HG03039 (cell line): Measurements from ENCODE around the gene CPA1.

Source experiments
- ATAC-seq: cut with Tn5 transposase; IDR thresholded peaks from one replicate; pipeline ENCODE4 v1.9.1; 2021; ENCODE audit warnings: mild to moderate bottlenecking, moderate library complexity; ENCODE audit not compliant: unreplicated experiment

Gene CPA1

GRCh38 chr7:130379921-130380860, at the start of gene CPA1:
TSS of gene CPA1 (plus strand) at chr7:130380494. CDS start at chr7:130380521, 27 bp downstream.
- no peak for ATAC-seq

DNA sequence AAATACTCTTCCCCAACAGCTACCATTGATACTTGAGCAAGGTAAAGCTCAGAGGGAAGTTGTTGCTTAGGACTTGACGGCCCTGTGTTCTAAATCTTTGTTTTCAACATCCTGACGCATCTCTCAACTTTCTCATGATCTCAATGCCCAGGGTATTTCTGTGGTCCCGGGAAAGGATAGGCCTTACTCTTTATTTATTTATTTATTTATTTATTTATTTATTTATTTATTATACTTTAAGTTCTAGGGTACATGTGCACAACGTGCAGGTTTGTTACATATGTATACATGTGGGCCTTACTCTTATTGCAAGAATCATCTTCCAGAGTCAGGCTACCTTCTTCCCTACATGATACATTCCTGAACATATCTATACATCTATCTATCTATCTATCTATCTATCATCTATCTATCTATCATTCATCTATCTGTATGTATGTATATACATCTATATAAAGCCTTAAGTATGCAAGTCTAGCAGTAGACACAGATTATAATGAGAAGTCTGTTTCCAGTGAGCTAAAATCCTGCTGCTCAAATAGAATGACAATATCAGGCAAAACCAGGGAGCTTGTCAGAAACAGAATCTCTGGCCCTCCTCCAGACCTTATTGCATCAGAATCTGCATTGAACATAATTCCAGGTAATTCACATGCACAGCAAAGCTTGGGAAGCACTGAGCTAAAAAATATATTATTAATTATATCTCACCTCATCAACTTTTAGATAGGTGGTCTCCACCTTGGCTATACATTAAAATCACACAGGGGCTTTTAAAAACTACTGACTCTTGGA, 47.8 kb upstream of the CPA1 start:
- no peak for ATAC-seq

DNA sequence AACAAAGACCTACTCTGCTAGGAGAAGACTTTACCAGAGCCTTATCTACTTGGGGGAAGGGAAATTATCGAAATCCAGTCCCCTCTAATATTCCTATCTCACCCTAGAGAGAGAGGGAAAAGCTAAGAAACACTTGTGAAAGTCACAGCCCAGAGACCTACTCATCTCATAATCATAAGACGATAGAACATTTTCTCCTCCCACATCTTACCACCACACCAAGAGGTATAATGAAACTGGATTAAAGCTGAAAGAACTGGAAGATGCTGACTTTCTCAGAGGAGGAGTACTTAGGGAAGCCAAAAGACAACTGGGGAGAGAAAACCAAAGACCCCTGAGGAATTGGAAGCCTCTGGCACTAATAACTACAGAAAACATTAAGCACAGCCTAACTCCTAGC, 46.5 kb upstream of the CPA1 start:
- ATAC-seq, result no peak

GRCh38 chr7:130334274-130334673, 46.0 kb upstream of the CPA1 start:
- no peak for ATAC-seq

- ATAC-seq, result no peak
These were observed 42.8 kb upstream of the CPA1 start for GRCh38 chr7:130337410-130337971.

- no peak for ATAC-seq
These were observed 42.1 kb upstream of the CPA1 start for GRCh38 chr7:130338233-130338632.

DNA sequence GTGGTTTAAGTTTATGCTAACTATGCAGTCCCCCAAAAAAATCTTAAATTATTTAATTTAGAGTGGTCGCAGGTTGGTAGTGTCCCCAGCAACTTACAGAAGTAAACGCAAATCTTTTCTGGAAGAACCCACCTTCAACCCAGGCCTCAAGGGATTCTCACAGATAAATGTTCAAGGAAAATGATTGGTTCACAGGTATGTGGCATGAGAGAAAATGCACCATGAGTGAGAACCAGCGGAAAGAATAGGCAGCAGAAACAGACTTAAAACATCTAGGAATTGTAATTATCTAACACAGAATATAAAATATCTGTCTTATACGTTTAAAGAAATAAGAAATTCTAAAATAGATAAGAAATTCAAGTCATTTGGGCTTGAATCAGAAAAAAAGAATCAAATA, 38.4 kb upstream of the CPA1 start:
- no peak for ATAC-seq

GRCh38 chr7:130342701-130343380, 37.5 kb upstream of the CPA1 start:
- no peak for ATAC-seq

- ATAC-seq, result no peak
These were observed 35.9 kb upstream of the CPA1 start, which contains the start of gene CPA5 for GRCh38 chr7:130344271-130344866. TSS of gene CPA5 (plus strand) at chr7:130344816. CDS start at chr7:130346486, 1,670 bp downstream.

GRCh38 chr7:130345136-130345535, 35.2 kb upstream of the CPA1 start:
- no peak for ATAC-seq

DNA sequence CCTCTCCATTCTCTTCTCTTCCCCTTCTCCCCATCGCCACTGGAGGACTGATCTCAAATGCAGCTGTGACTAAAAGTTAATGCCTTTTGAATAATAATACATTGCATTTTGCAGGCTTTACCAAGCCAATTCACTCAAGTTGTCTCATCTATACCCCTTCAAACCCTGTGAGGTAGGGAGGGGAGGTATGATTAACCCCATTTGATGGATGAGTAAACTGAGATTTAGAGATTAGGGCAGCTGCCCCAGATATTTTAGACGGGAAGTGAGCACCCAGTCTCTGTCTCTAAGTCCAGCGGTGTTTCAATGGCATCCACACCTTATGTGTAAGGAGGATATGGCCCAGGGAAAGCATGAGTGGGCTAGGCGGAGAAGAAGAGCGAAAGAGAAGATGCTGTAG, 34.6 kb upstream of the CPA1 start:
- no peak for ATAC-seq

- ATAC-seq, result no peak
These were observed 34.0 kb upstream of the CPA1 start for GRCh38 chr7:130346177-130346905.

GRCh38 chr7:130346941-130347340, 33.4 kb upstream of the CPA1 start:
- ATAC-seq, result no peak

GRCh38 chr7:130349911-130350782, 30.1 kb upstream of the CPA1 start:
- ATAC-seq, result no peak

DNA sequence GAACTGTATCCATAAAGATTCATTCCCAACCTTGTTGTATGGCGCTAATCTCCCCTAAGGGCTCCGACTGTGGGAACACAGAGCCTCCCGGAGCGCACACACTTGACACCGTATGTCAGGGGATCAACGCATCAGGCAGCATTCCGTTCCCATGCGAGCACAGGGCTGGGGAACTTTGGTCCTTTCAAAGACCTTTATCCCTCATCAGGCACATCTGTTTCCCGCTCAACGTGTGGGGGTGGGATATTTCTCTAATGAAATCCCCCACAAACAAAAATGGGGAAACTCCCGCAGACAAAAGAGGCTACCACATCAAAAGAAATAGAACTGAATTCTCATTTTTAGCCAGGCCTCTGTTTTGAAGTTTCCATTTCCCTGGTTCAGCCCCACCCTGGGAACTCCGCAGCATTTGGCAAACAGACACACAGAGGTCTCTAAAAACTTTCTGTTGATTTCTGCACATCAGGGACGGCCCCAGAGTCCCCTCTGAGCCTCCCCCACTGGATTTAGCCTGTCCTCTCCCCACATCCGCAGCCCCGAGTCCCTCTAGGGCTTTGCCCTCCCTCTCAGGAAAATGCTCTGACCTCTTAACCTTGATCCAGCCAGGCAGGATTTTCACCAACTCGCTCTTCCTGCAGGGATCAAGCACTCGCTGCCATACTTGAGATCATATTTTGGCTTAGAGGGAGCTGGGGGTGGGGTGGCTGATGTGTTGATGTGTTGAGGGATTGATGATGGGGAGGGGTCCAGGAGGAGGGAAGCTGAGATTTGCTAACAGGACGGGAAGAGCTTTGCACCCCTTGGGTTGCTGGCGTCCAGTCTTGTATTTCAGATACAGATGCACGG, 29.1 kb upstream of the CPA1 start:
- ATAC-seq, result no peak

GRCh38 chr7:130351791-130352090, 28.6 kb upstream of the CPA1 start:
- ATAC-seq, result no peak

DNA sequence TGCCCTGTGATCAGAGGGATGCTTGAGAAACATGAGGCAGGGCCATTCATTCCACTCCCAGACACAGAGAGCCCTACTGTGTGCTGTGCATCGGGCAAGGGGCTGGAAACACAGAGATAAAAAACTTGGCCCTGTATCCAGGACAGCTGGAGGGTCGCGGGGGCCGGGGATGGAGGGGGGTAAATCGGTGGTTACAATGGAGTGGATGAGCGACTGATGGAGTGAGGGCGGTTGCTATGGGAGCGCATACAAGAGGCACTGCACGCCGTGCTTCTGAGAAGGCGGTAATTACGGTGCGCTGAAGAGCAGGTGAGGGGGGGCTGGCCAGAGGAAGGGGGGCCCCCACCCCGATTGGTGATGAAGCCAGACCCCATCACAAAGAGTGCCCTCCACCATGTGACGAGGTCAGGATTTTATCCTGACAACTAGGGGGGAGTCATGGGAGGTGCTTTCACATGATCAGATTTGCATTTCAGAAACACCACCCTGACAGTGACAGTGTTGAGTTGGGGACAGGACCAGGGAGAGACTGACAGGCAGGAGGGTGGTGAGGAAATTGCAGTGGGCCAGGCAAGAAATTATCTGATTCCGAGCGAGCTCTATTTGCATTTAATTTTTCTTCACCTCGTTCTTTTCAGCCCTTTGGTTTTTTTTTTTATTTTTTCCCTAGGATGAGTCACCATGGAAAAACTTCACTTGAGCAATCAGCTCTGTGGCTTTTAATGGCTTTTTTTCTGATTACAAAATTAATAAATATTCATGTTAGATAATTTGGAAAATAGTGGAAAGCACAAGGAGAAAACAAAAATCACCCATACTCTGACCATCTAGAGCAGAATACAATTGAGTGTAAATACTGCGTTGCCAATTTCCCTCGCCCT, 27.9 kb upstream of the CPA1 start:
- ATAC-seq, result no peak
